Fibroblast of lung (primary cell): Measurements from ENCODE around the gene TK1. TPM values are rescaled to one million over a fixed set of nuclear protein-coding genes. Genes with fewer than 3 reads are reported as not detected.

Experiments
- DNase-seq, 2 donors: peaks; one replicate each; pipeline versions ENCODE4 v3.0.0 to v3.0.0-alpha.2; 2010; ENCODE audit warnings: low read depth in 2 of 2
- H2AFZ ChIP-seq: 2 replicates; pipeline ENCODE4 v1.5.1; 2012; ENCODE audit warnings: low read length, control low read depth, inconsistent platforms
- H3K27ac ChIP-seq: 2 replicates; pipeline ENCODE4 v1.5.1; 2011; ENCODE audit warnings: low read length, control low read depth; ENCODE audit not compliant: insufficient read depth
- H3K27me3 ChIP-seq: 2 replicates; pipeline ENCODE4 v1.5.1; 2011; ENCODE audit warnings: mild to moderate bottlenecking, low read length; ENCODE audit not compliant: control insufficient read depth, insufficient read depth
- H3K36me3 ChIP-seq: 2 replicates; pipeline ENCODE4 v1.5.1; 2011; ENCODE audit warnings: low read length; ENCODE audit not compliant: control insufficient read depth, insufficient read depth
- H3K4me1 ChIP-seq: 2 replicates; pipeline ENCODE4 v1.5.1; 2011; ENCODE audit warnings: low read length; ENCODE audit not compliant: control insufficient read depth, insufficient read depth; ENCODE audit errors: extremely low read depth
- H3K4me2 ChIP-seq: 2 replicates; pipeline ENCODE4 v1.5.1; 2011; ENCODE audit warnings: low read length, control low read depth; ENCODE audit not compliant: insufficient read depth; ENCODE audit errors: extremely low read depth
- H3K4me3 ChIP-seq, 4 experiments: fragments of 200-600 bp in 1 of 4; sonication (generic) in 1 of 4; replicated peaks in 1 of 4; 2 replicates each; pipeline ENCODE4 v1.5.1; 2011 to 2016; ENCODE audit warnings: low read length in 4 of 4, low read depth in 3 of 4, mild to moderate bottlenecking in 3 of 4, control low read depth in 2 of 4, inconsistent platforms in 1 of 4, mixed read lengths in 1 of 4; ENCODE audit not compliant: insufficient read depth in 1 of 4; ENCODE audit errors: control extremely low read depth in 1 of 4
- H3K79me2 ChIP-seq: 2 replicates; pipeline ENCODE4 v1.5.1; 2012; ENCODE audit warnings: mild to moderate bottlenecking, low read length, inconsistent platforms; ENCODE audit not compliant: control insufficient read depth, insufficient read depth
- H3K9ac ChIP-seq: 2 replicates; pipeline ENCODE4 v1.5.1; 2011; ENCODE audit warnings: mild to moderate bottlenecking, low read length, control low read depth; ENCODE audit not compliant: insufficient read depth
- H3K9me3 ChIP-seq: 2 replicates; pipeline ENCODE4 v1.5.1; 2012; ENCODE audit warnings: low read depth, low read length; ENCODE audit not compliant: control insufficient read depth, insufficient read depth
- H4K20me1 ChIP-seq: 2 replicates; pipeline ENCODE4 v1.5.1; 2011; ENCODE audit warnings: low read length; ENCODE audit not compliant: control insufficient read depth, insufficient read depth; ENCODE audit errors: extremely low read depth
- EZH2 ChIP-seq: IDR thresholded peaks from 2 replicates; pipeline ENCODE4 v1.5.1; 2012; ENCODE audit warnings: low read length, control low read depth, mild to moderate bottlenecking; ENCODE audit errors: missing control alignments
- polyA plus RNA-seq, 2 donors: library from polyadenylated mRNA; depleted of rRNA in 1 of 2; stranded (reverse) in 1 of 2; unstranded in 1 of 2; fragments of >200 nt; gene quantifications; 2 replicates each; pipeline ENCODE4 v1.2.1, GENCODE V29; 2011 to 2012; ENCODE audit warnings: missing spikeins in 1 of 2
- total RNA-seq: library from RNA; depleted of rRNA; stranded (reverse); fragments of >200 nt; gene quantifications from 2 replicates; pipeline ENCODE4 v1.2.1, GENCODE V29; 2014
- TF ChIP-seq, protein P1 (sequence below), 2 donors: IDR thresholded peaks in 1 of 2; conservative IDR thresholded peaks in 1 of 2; 1 replicate in 1 of 2; 2 replicates in 1 of 2; pipeline ENCODE4 v1.5.1; 2011 to 2012; ENCODE audit warnings: low read length in 2 of 2, control low read depth in 1 of 2, inconsistent platforms in 1 of 2, low read depth in 1 of 2, mild to moderate bottlenecking in 1 of 2

Gene TK1
- total and polyA plus RNA-seq, 2 donors (not counting 1 experiment from before 2014, with no cell fraction given) = 40.6 to 69.2 TPM

DNA sequence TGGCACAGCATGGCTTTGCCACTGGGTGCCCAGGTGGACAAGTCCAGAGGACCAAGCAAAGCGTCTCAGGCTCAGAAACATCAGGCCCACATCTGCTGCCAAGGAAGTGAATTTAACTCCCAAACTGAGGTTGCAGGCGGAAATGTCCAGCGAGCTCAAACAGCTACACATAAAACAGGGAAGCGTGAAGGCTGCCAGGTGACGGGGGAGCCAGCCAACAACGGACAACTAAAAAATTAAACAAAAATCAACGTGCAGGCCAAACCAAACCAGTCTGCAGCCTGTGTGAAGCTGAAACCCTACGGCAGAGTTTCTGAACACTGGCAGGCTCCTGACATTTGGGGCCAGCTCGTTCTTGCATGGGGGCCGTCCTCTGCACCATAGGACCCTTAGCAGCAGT is 2.5 kb downstream of the TK1 start:
- Histone ChIP-seq H3K4me1 (peaks cover 4% of the 10 kb centered on the region), H3K27ac (no peak overlapping the region), H3K4me3 (no peak overlapping the region), H3K9me3 (no peaks in the 10 kb centered on the region), H3K9ac (no peak overlapping the region), H2AFZ (peak overlapping the region; percentile 33), H4K20me1 (no peaks in the 10 kb centered on the region), H3K36me3 (peaks cover 6% of the 10 kb centered on the region), H3K79me2 (peaks cover 6% of the 10 kb centered on the region), H3K4me2 (peak overlapping the region; percentile 51), H3K27me3 (no peaks in the 10 kb centered on the region)
- no peak for DNase-seq
- no peak for TF ChIP-seq EZH2
- TF ChIP-seq, protein P1, sequence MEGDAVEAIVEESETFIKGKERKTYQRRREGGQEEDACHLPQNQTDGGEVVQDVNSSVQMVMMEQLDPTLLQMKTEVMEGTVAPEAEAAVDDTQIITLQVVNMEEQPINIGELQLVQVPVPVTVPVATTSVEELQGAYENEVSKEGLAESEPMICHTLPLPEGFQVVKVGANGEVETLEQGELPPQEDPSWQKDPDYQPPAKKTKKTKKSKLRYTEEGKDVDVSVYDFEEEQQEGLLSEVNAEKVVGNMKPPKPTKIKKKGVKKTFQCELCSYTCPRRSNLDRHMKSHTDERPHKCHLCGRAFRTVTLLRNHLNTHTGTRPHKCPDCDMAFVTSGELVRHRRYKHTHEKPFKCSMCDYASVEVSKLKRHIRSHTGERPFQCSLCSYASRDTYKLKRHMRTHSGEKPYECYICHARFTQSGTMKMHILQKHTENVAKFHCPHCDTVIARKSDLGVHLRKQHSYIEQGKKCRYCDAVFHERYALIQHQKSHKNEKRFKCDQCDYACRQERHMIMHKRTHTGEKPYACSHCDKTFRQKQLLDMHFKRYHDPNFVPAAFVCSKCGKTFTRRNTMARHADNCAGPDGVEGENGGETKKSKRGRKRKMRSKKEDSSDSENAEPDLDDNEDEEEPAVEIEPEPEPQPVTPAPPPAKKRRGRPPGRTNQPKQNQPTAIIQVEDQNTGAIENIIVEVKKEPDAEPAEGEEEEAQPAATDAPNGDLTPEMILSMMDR (conservative IDR thresholded peaks at IDR 0.05 in 1 of 2, IDR thresholded peaks at IDR 0.05 in 1 of 2; ENCODE audit: low read depth in 1 of 2, low read length in 2 of 2) = no peak

DNA sequence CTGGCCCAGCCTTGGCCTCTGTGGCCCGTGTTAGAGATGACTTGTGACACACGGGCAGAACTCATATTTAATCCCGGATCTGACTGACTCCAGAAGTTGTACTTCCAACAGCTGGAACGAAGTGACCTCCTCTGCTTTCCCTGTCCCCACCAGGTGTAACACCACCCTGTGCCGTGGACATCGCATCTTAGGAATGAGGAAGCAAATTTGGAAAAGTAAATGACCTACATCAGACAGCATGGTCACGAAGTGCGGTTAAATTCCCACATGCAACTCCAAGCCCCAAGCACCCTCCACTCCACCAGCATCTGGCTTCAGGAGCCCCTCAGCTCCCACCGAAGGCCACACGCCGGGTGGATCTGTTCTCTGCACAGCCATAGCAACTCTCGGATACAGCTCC is 2.9 kb downstream of the TK1 start:
- Histone ChIP-seq H2AFZ (peak overlapping the region; percentile 33), H3K4me3 (no peak overlapping the region), H3K36me3 (peaks cover 6% of the 10 kb centered on the region), H4K20me1 (no peaks in the 10 kb centered on the region), H3K27me3 (no peaks in the 10 kb centered on the region), H3K9me3 (no peaks in the 10 kb centered on the region), H3K79me2 (peaks cover 6% of the 10 kb centered on the region), H3K4me2 (peak overlapping the region; percentile 51), H3K27ac (no peak overlapping the region), H3K9ac (no peak overlapping the region), H3K4me1 (peaks cover 4% of the 10 kb centered on the region)
- TF ChIP-seq EZH2 = no peak
- TF ChIP-seq, protein P1 (conservative IDR thresholded peaks at IDR 0.05 in 1 of 2, IDR thresholded peaks at IDR 0.05 in 1 of 2; ENCODE audit: low read depth in 1 of 2, low read length in 2 of 2) = no peak
- no peak for DNase-seq

DNA sequence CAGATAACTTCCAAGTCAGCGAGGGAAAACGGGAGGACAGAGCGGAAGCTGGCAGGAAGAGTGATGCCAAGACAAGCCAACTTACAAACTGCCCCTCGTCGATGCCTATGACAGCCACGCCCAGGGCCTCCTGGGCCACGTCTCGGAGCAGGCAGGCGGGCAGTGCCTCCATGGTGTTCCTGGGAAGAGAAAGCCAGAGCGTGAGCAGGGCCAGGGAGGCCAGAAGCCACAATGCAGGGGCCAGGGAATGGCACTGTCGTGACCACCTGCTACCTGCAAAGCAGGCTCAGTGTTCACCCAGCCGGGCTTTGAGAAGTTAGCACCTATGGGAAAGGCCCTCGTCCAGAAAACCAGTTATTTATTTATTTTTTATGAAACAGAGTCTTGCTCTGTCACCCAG is 4.3 kb downstream of the TK1 start:
- DNase-seq = no peak
- peaks cover 6% of the 10 kb centered on the region for H3K36me3 ChIP-seq
- peaks cover 6% of the 10 kb centered on the region for H3K79me2 ChIP-seq
- no peak overlapping the region for H2AFZ ChIP-seq
- no peak overlapping the region for H3K4me2 ChIP-seq
- H3K27ac ChIP-seq = no peak overlapping the region
- TF ChIP-seq, protein P1 (conservative IDR thresholded peaks at IDR 0.05 in 1 of 2, IDR thresholded peaks at IDR 0.05 in 1 of 2; ENCODE audit: low read depth in 1 of 2, low read length in 2 of 2) = no peak
- TF ChIP-seq EZH2 = no peak
- no peaks in the 10 kb centered on the region for H3K27me3 ChIP-seq
- H3K4me3 ChIP-seq = no peak overlapping the region
- H3K4me1 ChIP-seq = peaks cover 4% of the 10 kb centered on the region
- no peaks in the 10 kb centered on the region for H3K9me3 ChIP-seq
- no peak overlapping the region for H3K9ac ChIP-seq
- H4K20me1 ChIP-seq = no peaks in the 10 kb centered on the region
